Endodermal cell (in vitro differentiated cells): Measurements from ENCODE around the gene TMUB1. TPM values are rescaled to one million over a fixed set of nuclear protein-coding genes. Genes with fewer than 3 reads are reported as not detected.

ENCODE experiments used
- DNase-seq: peaks from one replicate; pipeline ENCODE4 v3.0.0-alpha.2; 2017
- H3K27ac ChIP-seq: 2 replicates; pipeline ENCODE4 v1.5.1; 2013; ENCODE audit warnings: mild to moderate bottlenecking, low read depth, low read length, moderate library complexity
- H3K27me3 ChIP-seq: 2 replicates; pipeline ENCODE4 v1.6.1; 2013; ENCODE audit warnings: mild to moderate bottlenecking, low read length, moderate library complexity; ENCODE audit not compliant: insufficient read depth, control insufficient read depth, poor library complexity, severe bottlenecking
- H3K36me3 ChIP-seq: 2 replicates; pipeline ENCODE4 v1.7.0; 2013; ENCODE audit warnings: mild to moderate bottlenecking, low read length, moderate library complexity; ENCODE audit not compliant: control insufficient read depth, insufficient read depth
- H3K4me1 ChIP-seq: one replicate; pipeline ENCODE4 v1.7.0; 2013; ENCODE audit warnings: low read length; ENCODE audit not compliant: control insufficient read depth, insufficient read depth
- H3K4me3 ChIP-seq: 2 replicates; pipeline ENCODE4 v1.5.1; 2013; ENCODE audit warnings: mild to moderate bottlenecking, low read length, moderate library complexity
- H3K9ac ChIP-seq: 2 replicates; pipeline ENCODE4 v1.6.1; 2013; ENCODE audit warnings: mild to moderate bottlenecking, low read length, moderate library complexity; ENCODE audit not compliant: poor library complexity, severe bottlenecking; ENCODE audit errors: extremely low read depth
- H3K9me3 ChIP-seq: 2 replicates; pipeline ENCODE4 v1.6.1; 2013; ENCODE audit warnings: mild to moderate bottlenecking, low read length, moderate library complexity; ENCODE audit not compliant: control insufficient read depth
- H3K27ac Mint-ChIP-seq: 2 replicates; pipeline ENCODE4 v1.8.0; 2020; ENCODE audit warnings: mixed read lengths
- H3K27me3 Mint-ChIP-seq: 2 replicates; pipeline ENCODE4 v1.8.0; 2021; ENCODE audit warnings: mild to moderate bottlenecking, mixed read lengths; ENCODE audit not compliant: insufficient read depth
- H3K36me3 Mint-ChIP-seq: 2 replicates; pipeline ENCODE4 v1.8.0; 2020; ENCODE audit warnings: low read depth, mixed read lengths
- H3K4me1 Mint-ChIP-seq: 2 replicates; pipeline ENCODE4 v1.8.0; 2020; ENCODE audit warnings: mixed read lengths
- H3K4me3 Mint-ChIP-seq: 2 replicates; pipeline ENCODE4 v1.8.0; 2020; ENCODE audit warnings: mild to moderate bottlenecking, moderate library complexity, mixed read lengths
- H3K9me3 Mint-ChIP-seq: 2 replicates; pipeline ENCODE4 v1.8.0; 2020; ENCODE audit warnings: mild to moderate bottlenecking, mixed read lengths
- WGBS, 2 experiments: methylation state at CpG; one replicate each; pipeline versions ENCODE4 v1.1.5 to v1.1.7; 2013; ENCODE audit warnings: missing lambda C conversion rate in 2 of 2, mixed read lengths in 1 of 2; ENCODE audit not compliant: insufficient coverage in 1 of 2, insufficient read length in 1 of 2; 5-methylcytosine and 5-hydroxymethylcytosine counted together
- total RNA-seq, 2 donors: library from RNA; stranded (reverse); fragmentation: NEBNext Ultra II Directional in 1 of 2; extraction: Animal tissue kit (Norgen Biotek cat#: 25700) in 1 of 2; gene quantifications; 2 replicates in 1 of 2; 3 replicates in 1 of 2; pipeline ENCODE4 v1.2.1, GENCODE V29; 2021
- TF ChIP-seq, protein P1 (sequence below): fragments of 200-600 bp; sonication (generic); conservative IDR thresholded peaks from 2 replicates; pipeline ENCODE4 v1.5.0; 2021; ENCODE audit warnings: antibody characterized with exemption, mild to moderate bottlenecking

TMUB1 gene
- total RNA-seq, 2 donors from 2014 or later = 48.1 to 52.6 TPM

DNA sequence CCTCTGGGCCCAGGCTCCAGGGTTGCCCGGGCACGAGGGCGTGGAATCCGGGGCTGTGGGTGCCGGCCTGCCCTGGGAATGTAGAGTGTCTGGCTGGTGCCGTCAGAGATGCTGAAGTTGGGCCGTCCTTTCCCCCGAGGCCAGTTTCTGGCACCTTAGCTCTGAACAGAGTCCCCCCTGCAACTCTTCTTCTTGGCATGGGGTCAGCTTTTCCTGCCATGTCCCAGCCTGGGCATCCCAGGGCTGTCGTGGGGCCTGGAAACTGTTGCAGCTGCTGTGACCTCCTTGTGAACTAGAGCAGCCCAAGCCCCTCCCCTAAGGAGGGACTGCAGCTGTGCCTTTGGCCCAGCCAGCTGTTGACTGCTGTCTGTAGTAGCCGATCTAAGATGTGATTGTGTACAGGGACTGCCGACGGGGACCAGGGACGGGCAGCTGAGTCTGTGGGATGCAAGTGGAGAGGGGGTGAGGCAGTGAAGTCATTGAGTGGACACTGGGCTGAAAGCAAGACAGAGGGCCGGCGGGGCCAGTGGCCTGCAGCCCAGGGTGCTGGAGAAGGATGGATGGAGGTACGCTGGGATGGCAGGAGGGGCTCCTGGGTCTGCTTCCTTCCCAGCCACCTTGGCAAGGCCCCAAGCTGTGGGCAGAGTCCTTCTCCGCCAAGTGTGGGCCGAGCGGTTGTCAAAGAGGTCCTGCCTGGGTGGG lies 48.5 kb upstream of the TMUB1 start:
- peaks cover 3% of the 10 kb centered on the region for H3K4me1 Mint-ChIP-seq
- no peak overlapping the region for H3K4me3 ChIP-seq
- peaks cover 57% of the 10 kb centered on the region for H3K36me3 Mint-ChIP-seq
- H3K9ac ChIP-seq = no peak overlapping the region
- no peaks in the 10 kb centered on the region for H3K9me3 Mint-ChIP-seq
- H3K36me3 ChIP-seq = peaks cover 59% of the 10 kb centered on the region
- H3K27me3 ChIP-seq = no peaks in the 10 kb centered on the region
- peaks cover under 1% of the 10 kb centered on the region for H3K4me1 ChIP-seq
- no peak overlapping the region for H3K27ac ChIP-seq
- no peak overlapping the region for H3K27ac Mint-ChIP-seq
- H3K27me3 Mint-ChIP-seq = no peaks in the 10 kb centered on the region
- 95 to 96% methylated on average over 16 to 19 of the region's 19 CpGs for WGBS, 2 experiments
- DNase-seq = no peak
- TF ChIP-seq, protein P1, sequence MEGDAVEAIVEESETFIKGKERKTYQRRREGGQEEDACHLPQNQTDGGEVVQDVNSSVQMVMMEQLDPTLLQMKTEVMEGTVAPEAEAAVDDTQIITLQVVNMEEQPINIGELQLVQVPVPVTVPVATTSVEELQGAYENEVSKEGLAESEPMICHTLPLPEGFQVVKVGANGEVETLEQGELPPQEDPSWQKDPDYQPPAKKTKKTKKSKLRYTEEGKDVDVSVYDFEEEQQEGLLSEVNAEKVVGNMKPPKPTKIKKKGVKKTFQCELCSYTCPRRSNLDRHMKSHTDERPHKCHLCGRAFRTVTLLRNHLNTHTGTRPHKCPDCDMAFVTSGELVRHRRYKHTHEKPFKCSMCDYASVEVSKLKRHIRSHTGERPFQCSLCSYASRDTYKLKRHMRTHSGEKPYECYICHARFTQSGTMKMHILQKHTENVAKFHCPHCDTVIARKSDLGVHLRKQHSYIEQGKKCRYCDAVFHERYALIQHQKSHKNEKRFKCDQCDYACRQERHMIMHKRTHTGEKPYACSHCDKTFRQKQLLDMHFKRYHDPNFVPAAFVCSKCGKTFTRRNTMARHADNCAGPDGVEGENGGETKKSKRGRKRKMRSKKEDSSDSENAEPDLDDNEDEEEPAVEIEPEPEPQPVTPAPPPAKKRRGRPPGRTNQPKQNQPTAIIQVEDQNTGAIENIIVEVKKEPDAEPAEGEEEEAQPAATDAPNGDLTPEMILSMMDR = no peak
- no peaks in the 10 kb centered on the region for H3K9me3 ChIP-seq
- H3K4me3 Mint-ChIP-seq = no peak overlapping the region

DNA sequence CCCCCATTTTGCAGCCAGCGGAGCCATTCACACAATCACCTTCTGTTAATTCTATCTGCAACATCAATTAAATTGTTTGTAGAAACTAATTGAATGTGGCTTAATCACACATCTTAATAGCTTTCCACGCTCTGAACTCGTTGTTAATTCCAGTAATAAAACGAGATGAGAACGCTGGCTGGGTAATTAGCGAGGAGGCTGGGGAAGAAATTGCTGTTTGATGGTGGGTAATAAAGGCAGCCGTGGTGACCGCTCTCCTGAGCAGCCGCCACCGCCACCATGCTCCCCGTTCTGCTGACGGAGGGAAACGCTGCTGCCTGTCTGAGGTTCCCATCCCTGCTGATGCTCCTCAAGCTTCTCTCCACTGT lies 47.9 kb upstream of the TMUB1 start:
- H3K36me3 Mint-ChIP-seq = peaks cover 51% of the 10 kb centered on the region
- H3K9ac ChIP-seq = no peak overlapping the region
- H3K27ac Mint-ChIP-seq = no peak overlapping the region
- no peak for DNase-seq
- peaks cover 4% of the 10 kb centered on the region for H3K4me1 ChIP-seq
- H3K4me3 Mint-ChIP-seq = no peak overlapping the region
- H3K27me3 Mint-ChIP-seq = no peaks in the 10 kb centered on the region
- no peaks in the 10 kb centered on the region for H3K9me3 ChIP-seq
- peaks cover 56% of the 10 kb centered on the region for H3K36me3 ChIP-seq
- no peaks in the 10 kb centered on the region for H3K9me3 Mint-ChIP-seq
- whole genome bisulfite sequencing, 2 experiments = 94 to 96% methylated on average over 10 to 13 of the region's 13 CpGs
- H3K27me3 ChIP-seq = no peaks in the 10 kb centered on the region
- TF ChIP-seq, protein P1 = no peak
- no peak overlapping the region for H3K27ac ChIP-seq
- no peaks in the 10 kb centered on the region for H3K4me1 Mint-ChIP-seq
- H3K4me3 ChIP-seq = no peak overlapping the region

DNA sequence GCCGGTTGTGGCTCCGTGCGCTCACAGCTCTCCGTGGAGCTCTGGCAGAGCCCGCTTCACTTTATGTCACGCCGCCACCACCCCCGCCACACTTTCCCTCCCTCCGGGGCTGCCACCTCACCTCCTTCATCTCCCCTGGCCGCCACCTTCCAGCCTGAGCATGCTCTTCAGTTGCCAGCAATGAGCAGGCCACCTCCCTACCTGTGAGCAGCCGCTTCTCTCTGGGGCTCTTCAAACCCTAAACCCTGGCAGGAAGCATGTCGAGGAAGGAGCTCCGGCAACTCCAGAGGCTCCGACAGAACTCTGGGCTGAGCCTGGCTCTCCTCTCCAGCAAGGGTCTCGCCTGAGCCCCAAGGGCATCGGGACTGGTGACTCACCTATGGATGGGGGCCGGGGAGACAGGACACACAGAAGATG lies 47.5 kb upstream of the TMUB1 start:
- Histone ChIP-seq H3K4me3 (no peak overlapping the region), H3K27me3 (no peaks in the 10 kb centered on the region), H3K4me1 (peaks cover 4% of the 10 kb centered on the region), H3K9ac (no peak overlapping the region), H3K36me3 (peaks cover 51% of the 10 kb centered on the region), H3K27ac (no peak overlapping the region), H3K9me3 (no peaks in the 10 kb centered on the region)
- H3K4me1 Mint-ChIP-seq = no peaks in the 10 kb centered on the region
- DNase-seq = no peak
- 94 to 98% methylated on average over 12 to 17 of the region's 17 CpGs for WGBS, 2 experiments
- H3K4me3 Mint-ChIP-seq = no peak overlapping the region
- TF ChIP-seq, protein P1 = no peak
- peaks cover 50% of the 10 kb centered on the region for H3K36me3 Mint-ChIP-seq
- H3K27ac Mint-ChIP-seq = no peak overlapping the region
- no peaks in the 10 kb centered on the region for H3K27me3 Mint-ChIP-seq
- no peaks in the 10 kb centered on the region for H3K9me3 Mint-ChIP-seq
